ENCODE data around the gene SRRM3. TPM values are rescaled to one million over a fixed set of nuclear protein-coding genes. Genes with fewer than 3 reads are reported as not detected.

SRRM3 gene
- total RNA-seq, 4 donors from 2014 or later: 1.8 to 2.6 (median 2.1) TPM

- no peak for TF ChIP-seq CTCF (IDR thresholded peaks at IDR 0.05; ENCODE audit: low read depth)
Measured at GRCh38 chr7:76326646-76327233, 125.0 kb downstream of the SRRM3 start.

GRCh38 chr7:76327610-76328009, 125.9 kb downstream of the SRRM3 start:
- TF ChIP-seq CTCF (IDR thresholded peaks at IDR 0.05; ENCODE audit: low read depth): no peak

- TF ChIP-seq CTCF (IDR thresholded peaks at IDR 0.05; ENCODE audit: low read depth): no peak
Measured at GRCh38 chr7:76328389-76328788, 126.7 kb downstream of the SRRM3 start.

GRCh38 chr7:76329479-76329878, 127.8 kb downstream of the SRRM3 start:
- no peak for TF ChIP-seq CTCF (IDR thresholded peaks at IDR 0.05; ENCODE audit: low read depth)

- no peak for TF ChIP-seq CTCF (IDR thresholded peaks at IDR 0.05; ENCODE audit: low read depth)
Measured at GRCh38 chr7:76330261-76330660, 128.6 kb downstream of the SRRM3 start.

- no peak for TF ChIP-seq CTCF (IDR thresholded peaks at IDR 0.05; ENCODE audit: low read depth)
Measured at GRCh38 chr7:76330673-76331072, 129.0 kb downstream of the SRRM3 start.

GRCh38 chr7:76332078-76332477, 130.4 kb downstream of the SRRM3 start:
- no peak for TF ChIP-seq CTCF (IDR thresholded peaks at IDR 0.05; ENCODE audit: low read depth)

All from subcutaneous adipose tissue (tissue), 4 donors.